Measurements from ENCODE around the gene ESPL1.

ESPL1 gene

GRCh38 chr12:53302903-53303302, 34.8 kb downstream of the ESPL1 start:
- TF ChIP-seq CTCF (IDR thresholded peaks at IDR 0.05; ENCODE audit: insufficient read depth, missing control alignments) = no peak
- no peak for DNase-seq (ENCODE audit: insufficient read length, low spot score)
- FAIRE-seq = no peak

GRCh38 chr12:53306826-53307225, 38.7 kb downstream of the ESPL1 start:
- FAIRE-seq = no peak
- TF ChIP-seq CTCF (IDR thresholded peaks at IDR 0.05; ENCODE audit: insufficient read depth, missing control alignments) = no peak
- no peak for DNase-seq (ENCODE audit: insufficient read length, low spot score)

GRCh38 chr12:53308276-53308675, 40.2 kb downstream of the ESPL1 start:
- FAIRE-seq = no peak
- no peak for TF ChIP-seq CTCF (IDR thresholded peaks at IDR 0.05; ENCODE audit: insufficient read depth, missing control alignments)
- no peak for DNase-seq (ENCODE audit: insufficient read length, low spot score)

DNA sequence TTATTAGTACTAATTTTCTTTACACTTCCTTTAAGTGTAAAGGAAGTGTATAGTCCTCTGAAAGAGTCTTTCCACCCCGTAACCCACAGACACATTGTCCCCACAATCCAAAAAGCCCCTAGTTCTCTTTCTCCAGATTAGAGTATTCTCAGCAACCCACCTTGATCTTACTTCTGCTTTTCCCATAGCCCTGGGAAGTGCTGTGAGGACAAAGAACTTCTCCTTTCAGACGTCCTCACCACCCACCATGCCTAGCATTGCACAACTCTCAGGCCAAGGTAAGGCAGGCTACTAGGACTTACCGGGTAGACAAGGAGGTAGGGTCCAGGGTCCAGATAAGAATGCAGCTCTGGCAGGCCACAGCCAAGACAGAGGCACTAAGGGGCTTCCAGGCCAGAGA, 45.9 kb downstream of the ESPL1 start:
- DNase-seq (ENCODE audit: insufficient read length, low spot score) = no peak
- no peak for FAIRE-seq
- TF ChIP-seq CTCF (IDR thresholded peaks at IDR 0.05; ENCODE audit: insufficient read depth, missing control alignments) = no peak

DNA sequence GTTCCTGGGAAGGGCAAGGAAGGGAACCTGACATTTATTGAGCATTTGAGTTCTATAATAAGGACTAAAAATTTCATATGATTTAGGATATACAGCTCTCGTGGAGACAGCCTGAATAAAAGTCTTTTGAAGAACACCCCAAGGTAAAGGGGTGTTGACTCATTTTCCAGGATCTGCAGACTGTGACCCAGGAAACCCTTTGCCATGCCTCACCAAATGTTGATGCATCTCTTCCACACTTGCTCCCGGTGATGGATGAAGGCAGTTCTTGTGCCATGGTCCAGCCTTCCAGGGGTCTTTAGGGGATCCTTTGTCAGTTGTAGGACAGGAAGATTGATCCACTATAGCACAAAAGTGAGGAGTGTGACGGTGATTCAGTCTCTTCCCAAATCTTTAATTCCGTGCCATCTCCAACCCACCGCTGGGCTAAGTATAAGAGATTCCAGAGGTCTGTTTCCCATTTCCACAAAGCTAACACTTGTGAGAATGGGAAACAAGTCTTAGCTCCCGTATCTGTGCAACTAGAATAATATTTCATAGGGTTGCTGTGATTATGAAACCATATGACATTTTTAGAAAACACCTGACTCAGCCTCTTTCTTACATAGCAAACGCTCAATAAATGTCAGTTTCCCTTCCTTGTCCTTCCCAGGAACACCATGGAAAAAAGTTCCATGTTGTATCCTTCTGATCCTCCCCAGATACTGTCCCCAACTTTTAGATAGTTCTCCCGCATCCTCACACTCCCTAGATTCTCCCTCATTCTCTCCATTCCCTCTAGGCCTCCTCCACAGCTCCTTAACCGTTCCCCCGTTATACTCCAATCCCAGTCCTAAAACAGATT, 52.5 kb downstream of the ESPL1 start:
- no peak for FAIRE-seq
- DNase-seq (ENCODE audit: insufficient read length, low spot score) = no peak
- TF ChIP-seq CTCF (IDR thresholded peaks at IDR 0.05; ENCODE audit: insufficient read depth, missing control alignments) = no peak

GRCh38 chr12:53324113-53324778, 56.1 kb downstream of the ESPL1 start:
- TF ChIP-seq CTCF (IDR thresholded peaks at IDR 0.05; ENCODE audit: insufficient read depth, missing control alignments) = no peak
- FAIRE-seq (no peak), DNase-seq (ENCODE audit: insufficient read length, low spot score) (no peak)
